Measurements from ENCODE around the gene C5orf46. TPM values are rescaled to one million over a fixed set of nuclear protein-coding genes. Genes with fewer than 3 reads are reported as not detected.

The C5orf46 gene
- total and polyA plus RNA-seq, 2 experiments from 2014 or later = 0.40 TPM; not detected in 1

- TF ChIP-seq ZNF462 (CRISPR knock-in tag; IDR thresholded peaks at IDR 0.05) (no peak), CTCF (conservative IDR thresholded peaks at IDR 0.05; ENCODE audit: low read depth in 2 of 2) (no peak), JUNB (IDR thresholded peaks at IDR 0.05; ENCODE audit: unreplicated experiment) (no peak), EZH2phosphoT487 (IDR thresholded peaks at IDR 0.05; ENCODE audit: unreplicated experiment) (no peak), EZH2 (IDR thresholded peaks at IDR 0.05; ENCODE audit: low read depth, unreplicated experiment) (no peak), STAT1 (IDR thresholded peaks at IDR 0.05; ENCODE audit: unreplicated experiment) (no peak), ZNF114 (CRISPR knock-in tag; IDR thresholded peaks at IDR 0.05) (no peak), POLR2AphosphoS5 (IDR thresholded peaks at IDR 0.05; ENCODE audit: low read depth) (no peak), NANOG (IDR thresholded peaks at IDR 0.05; ENCODE audit: borderline replicate concordance) (no peak)
Measured at GRCh38 chr5:147913786-147914185, 7.4 kb upstream of the C5orf46 start (continued).

GRCh38 chr5:147912011-147912410 lies 5.7 kb upstream of the C5orf46 start:
- H3F3A ChIP-seq (replicated peaks; ENCODE audit: low read depth) = 0 out of 2 replicates have a peak, but pooled peaks cover 3% of the 10 kb centered on the region
- Mint-ChIP-seq H3K27ac (no peak overlapping the region), H3K4me1 (peaks cover 3% of the 10 kb centered on the region), H3K36me3 (ENCODE audit: low read depth) (no peaks in the 10 kb centered on the region), H3K27me3 (ENCODE audit: insufficient read depth, low read depth, poor library complexity) (peaks cover 2% of the 10 kb centered on the region), H3K9me3 (no peaks in the 10 kb centered on the region), H3K4me3 (no peak overlapping the region)
- DNase-seq (ENCODE audit: low spot score) = no peak
- H3K27me3 ChIP-seq (ENCODE audit: insufficient read depth) = no peaks in the 10 kb centered on the region
- no peak overlapping the region for H3K27ac ChIP-seq (ENCODE audit: low read depth)
- no peak for ATAC-seq
- no peaks in the 10 kb centered on the region for H3K36me3 ChIP-seq (ENCODE audit: insufficient read depth)
- H3K79me2 ChIP-seq (replicated peaks; ENCODE audit: insufficient read depth) = no peaks in the 10 kb centered on the region
- H3K9me2 ChIP-seq (ENCODE audit: insufficient read depth) = 0 out of 2 replicates have a peak, but pooled peaks cover 9% of the 10 kb centered on the region
- no peak overlapping the region for H3K4me2 ChIP-seq
- no peaks in the 10 kb centered on the region for H4K20me1 ChIP-seq (replicated peaks; ENCODE audit: insufficient read depth)
- no peak overlapping the region for H3K4me3 ChIP-seq
- no peak overlapping the region for H2AFZ ChIP-seq
- no peaks in the 10 kb centered on the region for H3K4me1 ChIP-seq (ENCODE audit: insufficient read depth)
- TF ChIP-seq POLR2AphosphoS5 (IDR thresholded peaks at IDR 0.05; ENCODE audit: low read depth) (no peak), REST (IDR thresholded peaks at IDR 0.05; ENCODE audit: unreplicated experiment) (no peak), ZNF331 (CRISPR knock-in tag; IDR thresholded peaks at IDR 0.05; ENCODE audit: low read depth) (no peak), ETS1 (IDR thresholded peaks at IDR 0.05) (no peak)

All from GM23338 (cell line).